HEK293 (cell line): Measurements from ENCODE around the gene TTYH2.

ENCODE experiments used
- ZFHX2 ChIP-seq: fragments of 450-650 bp; formaldehyde crosslinking; conservative IDR thresholded peaks from 2 replicates; pipeline ENCODE4 v1.5.1; 2016; ENCODE audit warnings: missing biosample characterization, missing genetic modification characterization
- ZNF2 ChIP-seq: fragments of 450-650 bp; formaldehyde crosslinking; IDR thresholded peaks from 2 replicates; pipeline ENCODE4 v1.5.1; 2016; ENCODE audit warnings: missing biosample characterization, missing genetic modification characterization
- ZNF239 ChIP-seq: fragments of 450-650 bp; formaldehyde crosslinking; IDR thresholded peaks from 2 replicates; pipeline ENCODE4 v1.5.1; 2016; ENCODE audit warnings: missing biosample characterization, missing genetic modification characterization
- ZNF341 ChIP-seq: fragments of 450-650 bp; formaldehyde crosslinking; IDR thresholded peaks from 2 replicates; pipeline ENCODE4; 2016; ENCODE audit warnings: low read depth, missing biosample characterization, missing genetic modification characterization
- TF ChIP-seq, protein P1 (sequence below): fragments of 450-650 bp; formaldehyde crosslinking; IDR thresholded peaks from 2 replicates; pipeline ENCODE4 v1.5.1; 2016; ENCODE audit warnings: missing biosample characterization, missing genetic modification characterization
- TF ChIP-seq, protein P2 (sequence below): fragments of 450-650 bp; formaldehyde crosslinking; IDR thresholded peaks from 2 replicates; pipeline ENCODE4 v1.5.1; 2016; ENCODE audit warnings: missing biosample characterization, missing genetic modification characterization
- TF ChIP-seq, protein P3 (sequence below): fragments of 450-650 bp; formaldehyde crosslinking; IDR thresholded peaks from 2 replicates; pipeline ENCODE4 v1.5.1; 2016; ENCODE audit warnings: missing biosample characterization, missing genetic modification characterization

DNA sequence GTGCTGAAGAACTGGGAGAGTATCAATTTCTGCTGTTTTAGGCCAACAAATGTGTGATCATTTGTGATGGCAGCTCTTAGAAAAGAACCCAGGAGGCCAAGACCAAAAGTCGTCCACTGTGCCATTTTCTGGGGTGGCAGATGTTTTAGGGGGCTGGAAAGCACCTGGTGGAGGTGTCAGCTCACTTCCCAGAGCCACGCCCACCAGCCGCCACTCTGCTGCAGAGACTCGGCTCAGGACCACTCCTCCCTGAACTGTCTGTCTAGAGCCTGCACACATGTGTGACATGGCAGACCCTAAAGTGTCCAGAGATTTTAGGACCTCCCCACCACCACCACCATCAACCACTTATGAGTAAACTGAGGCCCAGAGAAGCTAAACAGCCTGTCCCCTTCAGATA, 33.8 kb upstream of the TTYH2 start:
- no peak for TF ChIP-seq ZNF2 (tag by site-specific recombination)
- TF ChIP-seq, protein P1, sequence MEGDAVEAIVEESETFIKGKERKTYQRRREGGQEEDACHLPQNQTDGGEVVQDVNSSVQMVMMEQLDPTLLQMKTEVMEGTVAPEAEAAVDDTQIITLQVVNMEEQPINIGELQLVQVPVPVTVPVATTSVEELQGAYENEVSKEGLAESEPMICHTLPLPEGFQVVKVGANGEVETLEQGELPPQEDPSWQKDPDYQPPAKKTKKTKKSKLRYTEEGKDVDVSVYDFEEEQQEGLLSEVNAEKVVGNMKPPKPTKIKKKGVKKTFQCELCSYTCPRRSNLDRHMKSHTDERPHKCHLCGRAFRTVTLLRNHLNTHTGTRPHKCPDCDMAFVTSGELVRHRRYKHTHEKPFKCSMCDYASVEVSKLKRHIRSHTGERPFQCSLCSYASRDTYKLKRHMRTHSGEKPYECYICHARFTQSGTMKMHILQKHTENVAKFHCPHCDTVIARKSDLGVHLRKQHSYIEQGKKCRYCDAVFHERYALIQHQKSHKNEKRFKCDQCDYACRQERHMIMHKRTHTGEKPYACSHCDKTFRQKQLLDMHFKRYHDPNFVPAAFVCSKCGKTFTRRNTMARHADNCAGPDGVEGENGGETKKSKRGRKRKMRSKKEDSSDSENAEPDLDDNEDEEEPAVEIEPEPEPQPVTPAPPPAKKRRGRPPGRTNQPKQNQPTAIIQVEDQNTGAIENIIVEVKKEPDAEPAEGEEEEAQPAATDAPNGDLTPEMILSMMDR (tag by site-specific recombination), result no peak
- TF ChIP-seq, protein P2, sequence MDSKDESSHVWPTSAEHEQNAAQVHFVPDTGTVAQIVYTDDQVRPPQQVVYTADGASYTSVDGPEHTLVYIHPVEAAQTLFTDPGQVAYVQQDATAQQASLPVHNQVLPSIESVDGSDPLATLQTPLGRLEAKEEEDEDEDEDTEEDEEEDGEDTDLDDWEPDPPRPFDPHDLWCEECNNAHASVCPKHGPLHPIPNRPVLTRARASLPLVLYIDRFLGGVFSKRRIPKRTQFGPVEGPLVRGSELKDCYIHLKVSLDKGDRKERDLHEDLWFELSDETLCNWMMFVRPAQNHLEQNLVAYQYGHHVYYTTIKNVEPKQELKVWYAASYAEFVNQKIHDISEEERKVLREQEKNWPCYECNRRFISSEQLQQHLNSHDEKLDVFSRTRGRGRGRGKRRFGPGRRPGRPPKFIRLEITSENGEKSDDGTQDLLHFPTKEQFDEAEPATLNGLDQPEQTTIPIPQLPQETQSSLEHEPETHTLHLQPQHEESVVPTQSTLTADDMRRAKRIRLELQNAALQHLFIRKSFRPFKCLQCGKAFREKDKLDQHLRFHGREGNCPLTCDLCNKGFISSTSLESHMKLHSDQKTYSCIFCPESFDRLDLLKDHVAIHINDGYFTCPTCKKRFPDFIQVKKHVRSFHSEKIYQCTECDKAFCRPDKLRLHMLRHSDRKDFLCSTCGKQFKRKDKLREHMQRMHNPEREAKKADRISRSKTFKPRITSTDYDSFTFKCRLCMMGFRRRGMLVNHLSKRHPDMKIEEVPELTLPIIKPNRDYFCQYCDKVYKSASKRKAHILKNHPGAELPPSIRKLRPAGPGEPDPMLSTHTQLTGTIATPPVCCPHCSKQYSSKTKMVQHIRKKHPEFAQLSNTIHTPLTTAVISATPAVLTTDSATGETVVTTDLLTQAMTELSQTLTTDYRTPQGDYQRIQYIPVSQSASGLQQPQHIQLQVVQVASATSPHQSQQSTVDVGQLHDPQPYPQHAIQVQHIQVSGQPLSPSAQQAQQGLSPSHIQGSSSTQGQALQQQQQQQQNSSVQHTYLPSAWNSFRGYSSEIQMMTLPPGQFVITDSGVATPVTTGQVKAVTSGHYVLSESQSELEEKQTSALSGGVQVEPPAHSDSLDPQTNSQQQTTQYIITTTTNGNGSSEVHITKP, result no peak
- TF ChIP-seq ZFHX2 (tag by site-specific recombination), result no peak
- TF ChIP-seq ZNF341 (tag by site-specific recombination), result no peak
- TF ChIP-seq ZNF239 (tag by site-specific recombination), result no peak
- TF ChIP-seq, protein P3, sequence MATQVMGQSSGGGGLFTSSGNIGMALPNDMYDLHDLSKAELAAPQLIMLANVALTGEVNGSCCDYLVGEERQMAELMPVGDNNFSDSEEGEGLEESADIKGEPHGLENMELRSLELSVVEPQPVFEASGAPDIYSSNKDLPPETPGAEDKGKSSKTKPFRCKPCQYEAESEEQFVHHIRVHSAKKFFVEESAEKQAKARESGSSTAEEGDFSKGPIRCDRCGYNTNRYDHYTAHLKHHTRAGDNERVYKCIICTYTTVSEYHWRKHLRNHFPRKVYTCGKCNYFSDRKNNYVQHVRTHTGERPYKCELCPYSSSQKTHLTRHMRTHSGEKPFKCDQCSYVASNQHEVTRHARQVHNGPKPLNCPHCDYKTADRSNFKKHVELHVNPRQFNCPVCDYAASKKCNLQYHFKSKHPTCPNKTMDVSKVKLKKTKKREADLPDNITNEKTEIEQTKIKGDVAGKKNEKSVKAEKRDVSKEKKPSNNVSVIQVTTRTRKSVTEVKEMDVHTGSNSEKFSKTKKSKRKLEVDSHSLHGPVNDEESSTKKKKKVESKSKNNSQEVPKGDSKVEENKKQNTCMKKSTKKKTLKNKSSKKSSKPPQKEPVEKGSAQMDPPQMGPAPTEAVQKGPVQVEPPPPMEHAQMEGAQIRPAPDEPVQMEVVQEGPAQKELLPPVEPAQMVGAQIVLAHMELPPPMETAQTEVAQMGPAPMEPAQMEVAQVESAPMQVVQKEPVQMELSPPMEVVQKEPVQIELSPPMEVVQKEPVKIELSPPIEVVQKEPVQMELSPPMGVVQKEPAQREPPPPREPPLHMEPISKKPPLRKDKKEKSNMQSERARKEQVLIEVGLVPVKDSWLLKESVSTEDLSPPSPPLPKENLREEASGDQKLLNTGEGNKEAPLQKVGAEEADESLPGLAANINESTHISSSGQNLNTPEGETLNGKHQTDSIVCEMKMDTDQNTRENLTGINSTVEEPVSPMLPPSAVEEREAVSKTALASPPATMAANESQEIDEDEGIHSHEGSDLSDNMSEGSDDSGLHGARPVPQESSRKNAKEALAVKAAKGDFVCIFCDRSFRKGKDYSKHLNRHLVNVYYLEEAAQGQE (tag by site-specific recombination), result no peak
